HG03060 (cell line): ENCODE measurements around the gene RAB11A.

ENCODE experiments used
- ATAC-seq: cut with Tn5 transposase; IDR thresholded peaks from one replicate; pipeline ENCODE4 v1.9.1; 2021; ENCODE audit warnings: low read depth, moderate number of reproducible peaks; ENCODE audit not compliant: unreplicated experiment

Gene RAB11A

GRCh38 chr15:65931221-65931620, 61.9 kb downstream of the RAB11A start:
- ATAC-seq, result no peak

GRCh38 chr15:65935391-65935790, 66.1 kb downstream of the RAB11A start:
- no peak for ATAC-seq

- ATAC-seq, result no peak
These were observed 67.0 kb downstream of the RAB11A start for GRCh38 chr15:65936282-65936681.

- no peak for ATAC-seq
These were observed 67.8 kb downstream of the RAB11A start for GRCh38 chr15:65937054-65937453.

- no peak for ATAC-seq
These were observed 68.2 kb downstream of the RAB11A start for GRCh38 chr15:65937476-65937875.

- ATAC-seq, result no peak
These were observed 69.3 kb downstream of the RAB11A start for GRCh38 chr15:65938604-65939003.

GRCh38 chr15:65939901-65940617, 70.8 kb downstream of the RAB11A start:
- ATAC-seq, result no peak

GRCh38 chr15:65940618-65940909, 71.3 kb downstream of the RAB11A start:
- ATAC-seq, result no peak
